Osteoblast (primary cell): ENCODE measurements around the gene DES. TPM values are rescaled to one million over a fixed set of nuclear protein-coding genes. Genes with fewer than 3 reads are reported as not detected.

Source experiments
- DNase-seq: peaks from one replicate; pipeline ENCODE4 v3.0.0; 2011; ENCODE audit warnings: low spot score, mixed read lengths; ENCODE audit not compliant: insufficient read length; ENCODE audit errors: missing footprints
- H2AFZ ChIP-seq: 2 replicates; pipeline ENCODE4 v1.6.0; 2011; ENCODE audit warnings: mild to moderate bottlenecking, low read length
- H3K27ac ChIP-seq: 2 replicates; pipeline ENCODE4 v1.5.1; 2011; ENCODE audit warnings: mild to moderate bottlenecking, low read depth, low read length, moderate library complexity
- H3K27me3 ChIP-seq: 2 replicates; pipeline ENCODE4 v1.6.0; 2012; ENCODE audit warnings: mild to moderate bottlenecking, control low read depth, inconsistent platforms, low read length, moderate library complexity; ENCODE audit not compliant: insufficient read depth
- H3K36me3 ChIP-seq: 2 replicates; pipeline ENCODE4 v1.5.1; 2011; ENCODE audit warnings: mild to moderate bottlenecking, low read length, control low read depth, moderate library complexity; ENCODE audit not compliant: insufficient read depth
- H3K4me1 ChIP-seq: 2 replicates; pipeline ENCODE4 v1.5.1; 2011; ENCODE audit warnings: mild to moderate bottlenecking, low read length, control low read depth, moderate library complexity; ENCODE audit not compliant: insufficient read depth
- H3K4me2 ChIP-seq: 2 replicates; pipeline ENCODE4 v1.6.0; 2011; ENCODE audit warnings: mild to moderate bottlenecking, low read length; ENCODE audit not compliant: insufficient read depth
- H3K4me3 ChIP-seq: fragments of 200-600 bp; sonication (generic); 3 replicates; pipeline ENCODE4 v1.5.1; 2012; ENCODE audit warnings: mild to moderate bottlenecking, low read length, inconsistent platforms; ENCODE audit not compliant: insufficient read depth
- H3K79me2 ChIP-seq: 2 replicates; pipeline ENCODE4 v1.6.0; 2012; ENCODE audit warnings: mild to moderate bottlenecking, low read length, control low read depth, inconsistent platforms; ENCODE audit not compliant: insufficient read depth
- H3K9me3 ChIP-seq: 2 replicates; pipeline ENCODE4 v1.5.1; 2011; ENCODE audit warnings: low read depth, low read length, control low read depth
- H4K20me1 ChIP-seq: 2 replicates; pipeline ENCODE4 v1.6.0; 2012; ENCODE audit warnings: mild to moderate bottlenecking, low read length, control low read depth; ENCODE audit not compliant: insufficient read depth
- CTCF ChIP-seq: IDR thresholded peaks from 2 replicates; pipeline ENCODE4 v1.5.1; 2011; ENCODE audit warnings: mild to moderate bottlenecking, low read depth, low read length, moderate library complexity; ENCODE audit errors: extremely low read depth
- total RNA-seq: library from RNA; depleted of rRNA; stranded (reverse); fragments of >200 nt; gene quantifications from 2 replicates; pipeline ENCODE4 v1.2.3, GENCODE V29; 2012

Gene DES
- total RNA-seq, 1 donor: 0.72 TPM

GRCh38 chr2:219416235-219416602 lies 2.0 kb upstream of the DES start:
- Histone ChIP-seq H3K4me3 (no peak overlapping the region), H4K20me1 (no peaks in the 10 kb centered on the region), H3K9me3 (peaks cover 3% of the 10 kb centered on the region), H3K27ac (no peak overlapping the region), H3K36me3 (no peaks in the 10 kb centered on the region), H3K79me2 (no peaks in the 10 kb centered on the region), H3K27me3 (peaks cover 6% of the 10 kb centered on the region), H2AFZ (no peak overlapping the region), H3K4me1 (peaks cover 5% of the 10 kb centered on the region), H3K4me2 (no peak overlapping the region)
- TF ChIP-seq CTCF: no peak
- no peak for DNase-seq

GRCh38 chr2:219416938-219417337 lies 1.2 kb upstream of the DES start:
- H3K27ac ChIP-seq: no peak overlapping the region
- peaks cover 3% of the 10 kb centered on the region for H3K9me3 ChIP-seq
- H3K4me2 ChIP-seq: no peak overlapping the region
- DNase-seq: peak; percentile 45
- no peak for TF ChIP-seq CTCF
- H3K4me1 ChIP-seq: peaks cover 5% of the 10 kb centered on the region
- peaks cover 6% of the 10 kb centered on the region for H3K27me3 ChIP-seq
- H3K4me3 ChIP-seq: no peak overlapping the region
- no peaks in the 10 kb centered on the region for H3K79me2 ChIP-seq
- no peak overlapping the region for H2AFZ ChIP-seq
- H3K36me3 ChIP-seq: no peaks in the 10 kb centered on the region
- H4K20me1 ChIP-seq: no peaks in the 10 kb centered on the region

- no peak overlapping the region for H3K4me3 ChIP-seq
- H3K9me3 ChIP-seq: peaks cover 1% of the 10 kb centered on the region
- H4K20me1 ChIP-seq: no peaks in the 10 kb centered on the region
- H3K4me2 ChIP-seq: peak overlapping the region; percentile 23
- no peaks in the 10 kb centered on the region for H3K79me2 ChIP-seq
- H2AFZ ChIP-seq: no peak overlapping the region
- H3K27ac ChIP-seq: no peak overlapping the region
- peak; percentile 87 for DNase-seq
- TF ChIP-seq CTCF: no peak
- peaks cover 6% of the 10 kb centered on the region for H3K27me3 ChIP-seq
- no peaks in the 10 kb centered on the region for H3K36me3 ChIP-seq
- peaks cover 5% of the 10 kb centered on the region for H3K4me1 ChIP-seq
Measured at GRCh38 chr2:219417374-219417773, 803 bp upstream of the DES start.

GRCh38 chr2:219419012-219419324 lies 791 bp downstream of the DES start:
- no peaks in the 10 kb centered on the region for H3K36me3 ChIP-seq
- peaks cover 6% of the 10 kb centered on the region for H3K27me3 ChIP-seq
- H2AFZ ChIP-seq: no peak overlapping the region
- no peak for TF ChIP-seq CTCF
- H4K20me1 ChIP-seq: no peaks in the 10 kb centered on the region
- no peak overlapping the region for H3K4me3 ChIP-seq
- H3K9me3 ChIP-seq: no peaks in the 10 kb centered on the region
- H3K4me2 ChIP-seq: peak overlapping the region; percentile 60
- H3K4me1 ChIP-seq: peaks cover 9% of the 10 kb centered on the region
- no peak for DNase-seq
- H3K79me2 ChIP-seq: no peaks in the 10 kb centered on the region
- H3K27ac ChIP-seq: no peak overlapping the region
